Hematopoietic multipotent progenitor cell treated with erythropoietin and hydrocortisone succinate and interleukin-3 and kit ligand, for 15 days (in vitro differentiated cells): Measurements from ENCODE around the gene ANKRD13B.
A peak's percentile ranks its signal among the peaks of the same experiment; 100 is the strongest.

Experiments used
- DNase-seq: peaks from one replicate; pipeline ENCODE4 v3.0.0-alpha.2; 2015; ENCODE audit warnings: low spot score

ANKRD13B gene

DNA sequence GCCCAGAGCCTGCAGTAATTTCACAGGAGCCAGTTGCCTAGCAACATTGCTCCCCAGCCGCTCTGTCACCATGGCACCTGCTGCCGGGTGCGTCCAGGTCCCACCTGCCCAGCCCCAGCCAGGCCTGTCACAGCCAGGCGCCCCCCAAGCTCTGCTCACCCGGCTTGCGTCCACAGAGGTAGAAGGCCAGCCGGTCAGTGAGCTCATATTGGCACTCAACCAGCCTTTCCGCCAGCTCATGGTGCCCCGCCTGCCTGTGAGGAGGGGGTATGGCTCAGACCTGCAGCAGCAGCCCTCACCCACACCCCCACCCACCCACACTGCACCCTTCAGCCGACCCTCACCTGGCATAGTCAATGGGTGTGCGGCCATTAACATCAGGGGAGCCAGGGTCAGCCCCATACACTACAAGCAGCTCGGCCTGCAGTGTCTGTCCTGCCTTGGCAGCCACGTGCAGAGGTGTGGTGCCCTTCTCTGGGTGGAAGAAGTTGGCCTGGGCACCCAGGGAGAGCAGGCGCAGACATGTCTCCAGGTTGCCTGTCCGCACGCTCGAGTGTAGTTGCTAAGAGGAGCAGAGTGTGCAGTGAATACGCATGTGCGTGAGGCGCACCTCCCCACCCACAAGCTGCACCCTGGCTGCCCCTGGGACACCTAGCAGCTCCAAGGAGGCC is 11.2 kb upstream of the ANKRD13B start:
- no peak for DNase-seq

DNA sequence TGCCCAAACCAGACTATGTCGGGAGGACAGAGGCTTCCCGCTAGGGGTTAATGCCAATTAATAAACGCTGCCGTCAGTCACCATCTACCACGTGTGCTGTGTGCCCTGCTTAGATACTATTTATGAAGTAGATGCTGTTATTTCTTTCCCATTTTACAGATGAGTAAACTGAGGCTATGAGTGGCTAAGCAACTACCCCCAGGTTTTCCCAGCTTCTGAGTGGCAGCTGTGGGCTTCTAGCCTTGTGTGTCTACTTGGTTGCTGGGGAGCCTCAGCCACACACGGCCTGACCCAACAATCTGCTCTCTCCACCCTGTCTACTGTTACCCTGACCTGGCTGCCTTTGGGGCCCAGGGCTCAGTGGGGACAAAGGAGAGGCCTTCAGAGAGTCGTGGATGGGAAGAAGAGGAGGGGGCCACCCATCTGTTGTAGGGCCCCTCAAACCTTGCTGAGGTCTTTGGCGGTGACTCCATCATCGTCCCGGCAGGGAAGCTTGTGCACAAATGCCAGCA is 10.6 kb upstream of the ANKRD13B start:
- DNase-seq: no peak

DNA sequence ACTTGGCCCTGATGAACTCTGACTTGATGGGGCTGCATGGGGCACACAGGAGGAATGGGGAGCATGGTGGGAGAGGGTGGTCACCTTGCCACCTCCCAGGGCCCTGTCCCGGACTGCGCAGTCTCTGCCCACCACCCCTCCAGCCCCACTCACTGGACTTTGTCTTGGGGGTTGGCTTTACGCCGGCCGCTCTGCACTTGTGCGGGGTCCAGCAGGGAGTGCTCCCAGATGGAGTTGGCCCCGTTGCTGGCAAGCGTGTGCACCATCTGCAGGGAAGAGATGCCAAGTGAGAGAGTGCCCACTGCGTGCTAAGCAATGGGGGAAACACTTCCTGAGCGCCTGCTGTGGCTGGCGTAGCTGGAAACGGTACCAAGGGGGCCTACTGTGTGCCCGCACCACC is 10.2 kb upstream of the ANKRD13B start:
- no peak for DNase-seq

DNA sequence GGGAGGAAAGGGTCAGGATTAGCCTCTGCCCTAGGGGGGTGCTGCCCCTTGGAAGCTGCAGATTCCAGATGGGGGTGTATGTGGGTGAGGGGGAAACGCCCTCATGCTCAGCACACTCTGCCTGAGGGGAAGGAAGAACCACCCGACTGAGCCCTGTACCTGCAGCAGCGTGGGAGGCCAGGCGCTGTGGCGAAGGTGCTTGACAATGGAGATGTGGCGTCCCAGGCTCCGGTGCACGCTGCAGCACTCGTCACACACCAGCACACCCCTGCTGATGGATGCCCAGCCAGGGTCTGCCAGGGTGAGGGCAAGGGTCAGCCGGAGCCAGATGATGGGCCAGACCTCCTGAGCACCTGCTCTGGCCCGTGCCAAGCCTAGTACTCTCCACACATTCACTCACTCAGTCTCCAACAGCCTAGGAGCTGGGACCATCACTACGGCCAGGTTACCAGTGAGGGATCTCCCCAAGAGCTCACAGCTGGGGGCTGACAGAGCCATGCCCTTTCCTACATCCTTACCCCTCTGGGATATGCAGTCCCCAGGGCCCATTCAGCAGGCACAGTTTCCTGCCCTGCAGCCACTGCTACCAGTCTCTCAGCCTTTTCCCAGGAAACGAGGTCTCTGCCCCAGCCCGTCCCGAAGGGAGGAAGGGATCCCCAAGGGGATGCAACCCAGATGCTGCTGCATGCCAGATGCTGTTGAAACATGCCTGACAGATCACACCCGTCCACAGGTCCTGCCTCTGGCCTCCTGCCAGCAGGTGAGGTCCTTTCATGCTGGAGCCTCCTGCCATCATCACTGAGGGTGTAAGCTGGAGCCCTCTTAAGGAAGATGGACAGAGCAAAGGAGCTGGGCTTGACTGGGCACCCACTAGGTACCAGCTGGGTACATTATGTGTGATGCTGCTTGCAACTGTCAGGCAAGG is 9.3 kb upstream of the ANKRD13B start:
- no peak for DNase-seq

DNA sequence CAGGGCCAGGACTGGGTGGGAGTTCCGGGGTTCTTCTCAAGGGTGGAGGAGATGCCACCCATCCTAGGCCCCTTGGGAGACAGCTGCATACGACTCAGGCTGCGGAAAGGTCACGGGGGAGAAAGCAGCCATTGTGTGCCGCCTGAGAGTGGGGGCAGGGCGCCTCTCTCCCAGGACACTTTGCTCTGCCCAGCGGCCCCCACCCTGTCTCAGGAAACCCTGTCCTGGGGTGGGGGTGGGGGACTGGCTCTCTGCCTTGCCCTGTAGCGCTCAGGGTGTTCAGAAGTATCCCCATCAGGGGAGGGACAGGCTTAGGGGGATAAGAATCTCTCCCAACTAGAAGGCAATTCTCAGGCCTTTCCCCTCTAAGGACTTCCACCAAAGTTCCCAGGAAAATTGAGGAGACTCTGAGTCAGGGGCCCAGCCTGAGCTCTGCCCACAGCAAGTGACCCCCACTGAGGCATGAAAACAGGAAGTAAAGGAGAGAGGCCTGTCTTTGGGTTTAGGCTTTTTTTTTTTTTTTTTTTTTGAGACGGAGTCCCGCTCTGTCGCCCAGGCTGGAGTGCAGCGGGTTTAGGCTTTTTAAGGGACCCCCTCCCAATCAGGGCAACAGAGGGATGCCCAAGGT is 8.4 kb upstream of the ANKRD13B start:
- no peak for DNase-seq

DNA sequence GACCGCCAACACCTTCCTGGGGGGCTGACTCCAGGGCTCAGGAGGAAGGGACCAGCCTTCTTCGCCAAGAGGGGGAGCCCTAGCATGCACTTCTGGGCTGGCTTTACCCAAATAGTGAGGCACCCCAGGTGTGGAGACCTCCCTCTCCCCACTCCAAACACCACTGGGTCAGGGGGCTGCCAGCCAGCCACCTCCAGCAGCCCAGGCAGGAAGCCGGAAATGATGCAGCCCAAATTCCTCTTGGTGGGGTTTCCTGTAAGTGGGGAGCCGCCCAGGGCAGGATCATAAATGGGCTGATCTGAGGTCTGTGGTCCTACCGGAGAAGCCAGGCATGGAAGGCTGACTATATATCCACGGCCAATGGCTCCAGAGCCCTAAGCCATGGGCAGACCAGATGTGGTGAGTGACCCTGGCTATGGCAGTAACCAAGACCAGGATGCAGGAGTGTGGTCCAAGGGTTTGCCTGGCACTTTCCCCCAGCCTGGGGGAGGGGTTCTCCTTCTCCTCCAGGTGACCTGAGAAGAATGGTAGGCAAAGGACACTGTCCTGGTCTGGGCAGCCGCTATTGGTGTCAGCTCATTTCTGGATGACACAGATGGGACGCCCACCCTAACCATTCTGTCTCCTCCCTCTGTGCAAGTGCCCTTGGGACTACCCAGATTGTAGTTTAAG is 7.7 kb upstream of the ANKRD13B start:
- DNase-seq: no peak

DNA sequence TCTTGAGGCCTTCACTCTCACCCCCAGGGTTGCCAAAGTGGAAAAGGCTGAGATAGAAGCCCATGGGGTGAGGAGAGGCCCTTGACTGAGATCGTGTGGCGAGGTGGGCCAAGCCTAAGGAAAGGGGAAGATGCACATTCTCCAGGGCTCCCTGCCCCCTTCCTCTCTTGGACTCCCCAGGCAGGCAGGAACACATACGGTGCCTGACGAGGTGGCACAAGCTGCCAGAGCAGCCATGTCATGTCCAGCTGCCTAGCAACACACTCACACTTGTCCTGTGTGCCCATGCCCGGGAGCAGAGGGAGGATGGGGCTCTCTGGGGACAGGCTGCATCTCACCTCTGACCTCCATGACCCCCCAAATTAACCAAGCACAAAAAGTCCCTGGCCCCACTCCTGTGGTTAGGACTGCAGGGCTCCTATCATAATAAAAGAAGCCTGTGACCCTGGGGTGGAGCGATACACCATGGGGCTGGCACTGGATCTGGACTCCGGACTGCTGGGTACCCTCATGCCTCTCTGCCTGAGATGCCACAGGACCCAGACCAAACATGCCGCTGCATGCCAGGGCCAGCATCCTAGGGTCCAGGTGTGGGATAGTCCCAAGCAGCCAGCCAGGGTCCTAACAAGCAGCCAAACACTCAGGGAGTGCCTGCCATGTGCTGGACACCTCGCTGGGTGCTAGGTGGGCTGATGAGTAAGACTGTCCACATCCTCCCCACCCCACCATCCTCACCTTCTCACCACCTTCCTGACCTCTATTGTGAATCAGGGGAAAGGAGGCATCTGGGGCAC is 6.1 kb upstream of the ANKRD13B start:
- DNase-seq: no peak

DNA sequence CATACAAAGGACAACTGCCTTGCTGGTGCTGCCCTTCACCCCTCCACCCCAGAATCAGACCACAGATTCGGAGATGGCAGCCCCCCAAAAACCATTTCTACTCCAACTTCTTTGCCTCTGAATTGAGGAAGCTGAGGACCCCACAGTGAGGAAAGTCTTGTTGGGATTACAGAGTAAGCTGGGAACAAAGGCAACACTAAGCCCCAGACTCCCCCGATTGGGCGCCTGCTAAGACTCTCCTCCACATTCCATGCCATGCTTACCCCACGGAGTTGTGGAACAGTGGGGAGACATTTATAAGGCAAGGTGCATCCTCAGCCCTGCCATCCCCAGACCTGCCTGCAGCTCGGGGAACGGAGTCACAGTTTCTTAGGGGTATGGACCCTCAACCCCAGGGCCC is 5.3 kb upstream of the ANKRD13B start:
- no peak for DNase-seq

DNA sequence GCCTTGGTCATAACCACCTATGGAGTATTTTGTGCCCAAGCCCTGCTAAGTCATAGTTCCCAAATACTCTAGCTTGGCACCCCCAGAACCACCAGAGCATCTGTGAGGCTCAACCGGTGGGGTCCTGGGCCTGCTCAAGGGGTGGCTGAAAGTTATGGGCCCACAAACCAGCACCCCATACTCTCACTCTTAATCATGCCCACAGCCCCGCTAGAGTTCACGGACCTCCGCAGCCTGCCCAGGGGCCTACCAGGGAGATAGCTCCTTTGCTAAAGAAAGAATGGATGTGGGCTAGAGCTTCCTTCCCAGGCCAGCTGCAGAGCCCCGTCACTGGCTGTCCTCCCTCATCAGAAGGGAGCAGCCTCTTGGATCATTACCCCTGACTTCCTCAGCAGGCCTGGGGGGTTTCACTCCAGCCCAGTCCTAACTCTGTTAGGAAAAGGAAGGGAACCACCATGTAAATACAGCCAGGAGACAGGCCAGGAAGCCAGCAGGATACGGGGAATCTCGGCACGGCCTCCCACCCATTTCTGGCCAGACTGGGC is 4.8 kb upstream of the ANKRD13B start:
- DNase-seq: no peak

DNA sequence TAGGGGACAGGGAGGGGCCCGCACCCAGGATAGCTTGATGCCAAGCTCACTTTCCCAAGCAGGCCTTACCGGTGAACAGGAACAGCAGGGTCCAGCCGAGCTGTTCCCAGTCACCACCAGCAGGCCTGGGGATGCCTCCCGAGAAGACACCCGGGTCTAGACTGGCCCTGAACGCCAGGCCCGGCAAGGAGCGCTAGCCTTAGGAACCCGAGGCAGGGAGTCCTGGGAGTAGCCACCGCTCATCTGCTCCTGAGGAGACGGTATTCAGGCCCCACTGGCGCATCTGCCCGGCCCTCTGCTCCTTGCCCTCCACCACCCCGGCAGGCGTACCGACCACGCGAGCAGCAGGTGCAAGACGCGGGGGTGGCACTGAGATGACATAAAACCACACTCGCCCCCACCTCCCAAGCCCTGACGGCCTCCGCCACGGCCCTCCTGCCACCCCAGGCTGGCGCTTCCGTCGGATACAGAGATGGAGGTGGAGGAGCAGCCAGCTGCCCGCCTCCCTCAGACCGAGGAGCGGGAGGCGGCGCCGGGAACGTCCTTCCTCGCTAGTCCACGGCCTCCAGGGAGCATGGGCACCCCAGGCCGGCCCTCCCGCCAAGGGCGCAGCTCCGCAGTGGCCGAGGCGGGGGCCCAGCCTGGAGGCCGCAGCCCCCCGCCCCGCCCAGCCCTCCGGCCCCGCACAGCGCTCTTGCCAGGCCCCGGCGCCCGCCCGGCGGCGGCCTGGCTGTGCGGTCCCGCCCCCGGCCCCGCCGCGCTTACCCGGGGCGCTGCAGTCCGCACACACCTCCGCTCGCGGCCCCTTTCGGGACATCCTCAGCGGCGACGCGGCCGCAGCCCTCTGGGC is 4.1 kb upstream of the ANKRD13B start:
- DNase-seq: no peak

DNA sequence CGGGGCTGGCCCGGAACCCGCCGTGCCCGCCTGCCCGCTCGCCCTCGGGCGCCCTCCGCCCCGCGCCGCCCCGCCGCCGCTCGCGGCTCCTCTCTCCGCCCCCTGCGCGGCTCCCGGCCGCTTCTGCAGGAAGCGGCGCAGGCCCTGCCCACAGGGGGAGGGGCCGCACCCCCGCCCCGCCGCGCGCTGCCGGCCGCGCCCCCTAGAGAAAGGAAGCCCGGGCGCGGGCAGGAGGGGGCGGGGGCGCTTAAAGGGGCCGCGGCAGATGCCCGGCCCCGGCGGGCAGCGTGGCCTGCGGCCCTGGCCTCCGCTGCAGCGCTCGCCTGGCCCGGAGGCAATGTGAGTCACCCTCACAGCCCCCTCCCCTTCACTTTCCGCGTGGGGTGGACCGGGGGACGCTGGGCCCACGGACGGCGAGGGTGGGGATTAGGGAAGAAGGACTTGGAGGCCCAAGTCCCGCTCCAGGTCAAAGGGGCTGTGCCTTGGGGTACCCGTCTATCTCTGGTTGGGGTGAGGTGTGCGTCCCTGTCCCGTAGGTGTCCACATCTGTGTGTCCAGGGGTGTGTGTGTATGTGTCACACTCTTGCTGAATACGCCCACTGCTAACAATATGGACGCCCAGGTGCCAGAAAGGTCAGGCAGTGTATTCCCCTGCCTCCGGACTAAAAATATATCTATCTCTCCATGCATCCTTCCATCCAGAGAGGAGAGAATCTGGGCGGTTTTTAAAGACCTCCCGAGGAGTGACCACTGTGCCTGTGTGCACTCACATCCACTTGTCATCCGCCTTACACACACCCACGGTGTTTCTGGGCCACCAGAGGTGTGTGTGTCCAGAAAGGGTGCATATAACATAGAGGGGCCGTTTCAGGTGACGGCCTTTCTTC is 3.2 kb upstream of the ANKRD13B start, which contains the start of gene GIT1:
GIT1 (minus strand) TSS at position 125 of the 887 bp plus-strand sequence. CDS start 270 bp downstream, outside the sequence.
- DNase-seq: peak; percentile 70

DNA sequence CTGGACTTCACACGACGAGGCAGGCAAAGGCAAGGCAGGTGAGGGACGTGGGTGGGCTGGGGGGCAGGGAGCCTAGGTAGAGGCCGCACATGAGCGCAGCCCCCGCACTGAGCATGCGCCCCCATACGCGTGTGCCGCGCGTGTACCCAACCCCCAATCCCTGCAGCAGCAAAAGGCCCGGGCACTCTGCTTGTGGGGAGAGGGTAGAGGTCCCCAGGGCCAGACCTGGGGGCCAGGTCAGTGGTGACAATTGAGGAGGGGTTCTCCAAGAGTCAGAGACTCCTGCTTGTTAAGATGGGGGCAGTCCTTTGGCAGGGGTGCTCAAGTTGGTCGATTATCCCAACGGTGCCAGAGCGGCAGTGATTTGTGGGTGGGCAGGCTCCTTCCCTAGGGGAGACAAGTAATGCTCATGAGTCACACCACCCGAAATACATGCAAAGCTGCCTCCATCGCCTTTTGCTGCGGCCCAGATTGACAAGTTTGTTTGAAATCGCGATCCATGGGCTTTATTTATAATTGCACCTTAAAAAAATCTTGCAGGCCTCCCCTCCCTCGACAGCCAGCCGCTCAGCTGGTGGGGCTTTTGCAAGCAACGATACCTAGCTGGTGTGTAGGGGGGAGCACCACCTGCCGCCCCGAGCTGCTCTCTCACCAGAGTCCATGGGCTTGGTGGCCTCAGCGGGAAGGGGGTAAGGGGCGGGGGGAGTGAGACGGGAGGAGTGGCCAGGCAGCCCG is 2.4 kb upstream of the ANKRD13B start:
- no peak for DNase-seq

DNA sequence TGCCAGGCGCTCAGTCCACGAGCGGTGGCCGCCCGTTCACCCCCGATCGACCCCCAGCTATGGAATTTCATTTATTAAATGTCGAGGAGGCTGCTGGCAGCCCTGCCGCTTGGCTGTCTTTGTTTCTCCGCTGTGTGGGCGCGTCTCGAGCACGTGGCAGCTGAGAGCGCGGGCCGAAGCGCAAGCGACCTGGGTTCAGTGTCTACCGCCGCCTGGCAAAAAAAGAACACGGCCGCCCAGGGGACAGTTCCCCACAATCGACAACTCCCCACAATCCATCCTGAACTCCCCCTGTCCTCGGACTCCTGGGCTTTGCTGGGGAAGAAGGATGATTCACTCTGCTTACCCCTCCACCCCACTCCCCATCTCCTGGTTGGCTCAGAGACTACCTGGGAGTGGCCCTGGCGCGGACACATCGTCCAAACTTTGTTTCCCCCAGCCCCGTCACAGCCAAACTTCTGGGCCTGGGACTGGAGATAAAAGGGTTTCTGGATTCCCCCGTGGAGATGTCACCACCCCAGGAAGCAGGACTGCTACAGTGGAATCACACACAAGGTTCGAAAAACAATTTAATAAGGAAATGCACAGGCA is 1.7 kb upstream of the ANKRD13B start:
- DNase-seq: no peak

DNA sequence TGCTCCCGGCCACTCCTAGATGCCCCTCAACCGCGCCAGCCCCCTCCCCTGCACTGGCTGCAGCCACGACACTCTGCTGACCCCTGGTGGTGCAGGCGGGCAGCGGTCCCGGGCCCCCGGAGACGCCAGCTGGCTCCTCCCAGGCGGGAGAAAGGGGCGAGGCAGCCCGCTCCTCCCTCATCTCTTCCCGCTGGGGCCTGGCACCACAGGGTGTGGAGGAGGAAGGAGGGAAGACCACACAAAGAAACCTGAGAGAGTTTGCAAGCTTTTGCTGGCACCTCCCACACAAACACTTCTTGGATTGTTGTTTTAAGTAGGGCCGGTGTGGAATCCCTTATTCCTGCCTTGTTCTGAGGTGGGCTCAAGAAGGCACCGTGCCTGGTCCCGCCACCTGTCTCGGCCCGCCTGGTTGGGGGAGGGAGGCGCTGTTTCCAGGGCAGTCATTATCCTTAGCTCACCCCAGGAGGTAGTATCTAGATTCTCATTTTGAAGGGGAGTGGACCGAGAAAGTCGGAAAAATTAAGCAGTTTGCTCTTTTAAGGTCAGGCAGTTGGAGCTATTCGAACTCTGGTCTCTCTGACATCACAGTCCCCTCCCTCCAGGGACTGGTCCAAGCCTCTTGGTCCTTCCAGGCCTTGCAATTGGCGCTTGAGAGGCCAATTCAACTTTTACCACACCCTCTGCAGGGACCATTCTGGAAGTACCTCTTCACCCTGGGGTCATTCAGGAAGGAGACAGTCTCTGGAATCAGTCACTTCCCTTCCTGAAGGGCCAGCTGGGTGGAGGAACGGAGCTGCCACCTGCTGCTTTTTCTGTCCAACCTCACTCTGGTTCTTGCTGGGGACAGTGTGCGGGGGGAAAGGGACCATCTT is 959 bp upstream of the ANKRD13B start:
- DNase-seq: peak; percentile 53

DNA sequence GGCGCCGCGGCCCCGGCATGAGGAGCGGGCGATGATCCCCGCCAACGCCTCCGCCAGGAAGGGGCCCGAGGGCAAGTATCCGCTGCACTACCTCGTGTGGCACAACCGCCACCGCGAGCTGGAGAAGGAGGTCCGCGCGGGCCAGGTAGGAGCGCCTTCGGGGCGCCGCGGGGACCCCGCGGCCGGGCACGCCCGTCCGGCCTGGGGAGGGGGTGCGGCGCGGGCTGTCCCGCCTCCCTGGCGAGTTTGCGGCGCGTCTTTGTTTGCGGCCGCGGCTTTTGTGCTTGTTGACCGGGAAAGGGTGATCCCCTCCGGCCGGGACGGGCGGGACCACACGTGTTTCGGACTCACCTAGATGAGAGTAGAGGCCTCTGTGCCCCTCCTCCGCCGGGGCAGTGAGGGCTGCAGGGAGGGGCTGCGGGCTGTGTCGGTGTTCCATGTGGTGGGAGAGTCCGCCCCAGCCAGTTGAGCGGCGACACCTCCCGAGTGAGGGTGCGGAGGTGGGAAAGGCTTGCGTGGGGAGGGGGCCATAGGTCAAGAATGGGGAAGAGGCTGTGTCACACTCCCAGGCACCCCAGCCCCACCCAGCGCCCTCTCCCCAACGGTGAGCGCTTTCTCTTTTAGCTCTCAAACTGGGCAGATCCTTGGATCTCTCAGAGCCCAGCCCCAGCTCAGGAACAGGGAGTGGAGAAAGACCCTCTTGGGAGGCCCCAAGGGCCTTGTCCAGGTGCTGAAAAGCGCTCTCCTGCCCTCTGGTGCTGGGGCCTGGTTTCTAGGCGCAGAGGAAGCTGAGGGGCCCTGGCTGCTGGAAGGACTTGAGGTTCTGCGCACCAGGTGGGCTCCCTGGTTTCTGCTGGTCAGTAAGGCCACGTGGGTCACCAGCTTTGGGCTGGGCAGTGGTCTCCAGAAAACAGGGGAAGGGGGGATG is 923 bp downstream of the ANKRD13B start:
- DNase-seq: no peak
